ENCODE results near the gene RSPH6A. TPM values are rescaled to one million over a fixed set of nuclear protein-coding genes. Genes with fewer than 3 reads are reported as not detected.

The RSPH6A gene
- total and polyA plus RNA-seq, 2 of the 4 experiments (the other 2 are of a cell fraction) = under 0.01 to 0.09 TPM

DNA sequence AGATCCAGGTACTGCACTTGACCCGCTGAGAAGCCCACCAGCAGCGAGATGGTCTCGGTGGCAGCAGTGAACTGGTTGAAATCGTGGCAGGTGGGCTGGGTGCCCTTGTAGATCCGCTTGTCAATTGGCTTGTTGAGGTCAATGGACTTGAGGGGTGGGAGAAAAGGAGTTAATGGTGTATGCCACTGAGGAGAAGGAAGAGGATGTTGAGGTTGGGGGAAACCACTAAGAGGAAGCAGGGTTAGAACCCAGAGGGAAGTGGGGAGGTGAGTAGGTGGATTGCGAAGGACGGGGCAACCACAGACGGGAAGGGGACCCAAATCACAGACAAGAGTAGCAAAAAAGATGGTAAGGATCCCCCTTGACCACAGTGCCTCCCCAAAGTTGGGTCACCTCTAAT, 24.2 kb downstream of the RSPH6A start:
- no peak overlapping the region for H2BK120ac ChIP-seq (ENCODE audit: low read depth, low read length)
- no peaks in the 10 kb centered on the region for H3K27me3 ChIP-seq (ENCODE audit: control insufficient read depth, insufficient read depth, low read length)
- ATAC-seq (ENCODE audit: low read depth) = no peak
- intact Hi-C loops (cut with micrococcal nuclease) (no loop called here), in situ Hi-C loops (cut with MboI; ENCODE audit: low sequenced_read_pairs) (no loop called here), dilution Hi-C loops (cut with HindIII; ENCODE audit: low sequenced_read_pairs, unreplicated experiment) (no loop called here)
- peaks cover 37% of the 10 kb centered on the region for H3K36me3 ChIP-seq (ENCODE audit: control insufficient read depth, insufficient read depth, low read length)
- no peak overlapping the region for H3K14ac ChIP-seq (replicated peaks; ENCODE audit: low read depth, low read length)
- no peak overlapping the region for H2BK5ac ChIP-seq (ENCODE audit: low read depth, low read length, poor library complexity, severe bottlenecking)
- peak overlapping the region; percentile 14 for H3K23ac ChIP-seq (ENCODE audit: low read depth, low read length)
- H4K91ac ChIP-seq (ENCODE audit: insufficient read depth, low read depth, low read length) = no peak overlapping the region
- no peak overlapping the region for H2BK20ac ChIP-seq (ENCODE audit: low read depth, low read length)
- H3K79me1 ChIP-seq (ENCODE audit: low read depth in 1 of 2, low read length in 2 of 2) = peaks cover 13 to 56% of the 10 kb centered on the region in 2 experiments
- H2BK15ac ChIP-seq (ENCODE audit: low read depth, low read length) = no peak overlapping the region
- BruUV-seq (replicated peaks) = no TSS peak
- no peak for DNase-seq
- H3K18ac ChIP-seq (ENCODE audit: low read depth, low read length) = no peak overlapping the region
- WGBS, 2 experiments (ENCODE audit: extremely low coverage in 2 of 2, insufficient read length in 1 of 2) = 95% methylated on average over 5 of the region's 8 CpGs; no CpG with 5 or more reads in 1 of the 2 experiments
- ChIA-PET CTCF (no interaction called here), POLR2A (ENCODE audit: unreplicated experiment) (no interaction called here)
- H3K4ac ChIP-seq (ENCODE audit: low read depth, low read length) = no peak overlapping the region
- H2AK9ac ChIP-seq (replicated peaks; ENCODE audit: low read depth, low read length, poor library complexity) = peak overlapping the region; percentile 47
- H4K8ac ChIP-seq (ENCODE audit: low read depth in 2 of 2, low read length in 2 of 2) = no peak overlapping the region
- H3K9ac ChIP-seq (ENCODE audit: low read depth, low read length) = no peak overlapping the region
- H3K4me2 ChIP-seq (ENCODE audit: low read depth, low read length) = peak overlapping the region; percentile 98; the same call in 1 of the 2 replicates
- H3K56ac ChIP-seq (ENCODE audit: extremely low read depth, insufficient read depth, low read length) = no peak overlapping the region
- no peak overlapping the region for H2AFZ ChIP-seq (replicated peaks; ENCODE audit: low read length, poor library complexity)
- no peak overlapping the region for H4K5ac ChIP-seq (ENCODE audit: low read depth, low read length)
- H3K4me1 ChIP-seq (ENCODE audit: control insufficient read depth, insufficient read depth, low read length) = peaks cover 6% of the 10 kb centered on the region
- peaks cover 4% of the 10 kb centered on the region; the same call in 1 of the 2 replicates for H4K20me1 ChIP-seq (ENCODE audit: insufficient read depth, low read length)
- H3K9me3 ChIP-seq (ENCODE audit: control insufficient read depth, insufficient read depth, low read length) = no peaks in the 10 kb centered on the region
- no peak overlapping the region for H3K4me3 ChIP-seq (ENCODE audit: insufficient read depth, low read depth, low read length)
- no peak overlapping the region for H2AK5ac ChIP-seq (ENCODE audit: low read depth, low read length)
- no peak overlapping the region for H3K27ac ChIP-seq (ENCODE audit: insufficient read depth, low read length)
- TF ChIP-seq MAFK (IDR thresholded peaks at IDR 0.05; ENCODE audit: low read depth, low read length) (no peak), MAZ (IDR thresholded peaks at IDR 0.05; ENCODE audit: borderline replicate concordance, low read depth, low read length) (no peak), FOS (IDR thresholded peaks at IDR 0.05; ENCODE audit: low read depth, low read length) (no peak), CHD1 (IDR thresholded peaks at IDR 0.05; ENCODE audit: low read depth, low read length) (no peak), RAD21 (IDR thresholded peaks at IDR 0.05; ENCODE audit: low read length) (no peak), BHLHE40 (IDR thresholded peaks at IDR 0.05; ENCODE audit: low read depth, low read length) (no peak), CTCF (conservative IDR thresholded peaks at IDR 0.05; ENCODE audit: low read depth, low read length) (no peak), RCOR1 (IDR thresholded peaks at IDR 0.05; ENCODE audit: insufficient replicate concordance, low read length) (no peak), MXI1 (IDR thresholded peaks at IDR 0.05; ENCODE audit: borderline replicate concordance, low read depth, low read length) (no peak), SMC3 (IDR thresholded peaks at IDR 0.05; ENCODE audit: low read depth, low read length) (no peak), RFX5 (IDR thresholded peaks at IDR 0.05; ENCODE audit: low read depth, low read length) (no peak), NFE2L2 (IDR thresholded peaks at IDR 0.05; ENCODE audit: low read depth, low read length) (no peak), CEBPB (IDR thresholded peaks at IDR 0.05; ENCODE audit: low read depth, low read length) (no peak), POLR2A (IDR thresholded peaks at IDR 0.05; ENCODE audit: low read depth, low read length) (no peak)
- TF ChIP-seq, protein P1, sequence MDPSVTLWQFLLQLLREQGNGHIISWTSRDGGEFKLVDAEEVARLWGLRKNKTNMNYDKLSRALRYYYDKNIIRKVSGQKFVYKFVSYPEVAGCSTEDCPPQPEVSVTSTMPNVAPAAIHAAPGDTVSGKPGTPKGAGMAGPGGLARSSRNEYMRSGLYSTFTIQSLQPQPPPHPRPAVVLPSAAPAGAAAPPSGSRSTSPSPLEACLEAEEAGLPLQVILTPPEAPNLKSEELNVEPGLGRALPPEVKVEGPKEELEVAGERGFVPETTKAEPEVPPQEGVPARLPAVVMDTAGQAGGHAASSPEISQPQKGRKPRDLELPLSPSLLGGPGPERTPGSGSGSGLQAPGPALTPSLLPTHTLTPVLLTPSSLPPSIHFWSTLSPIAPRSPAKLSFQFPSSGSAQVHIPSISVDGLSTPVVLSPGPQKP (IDR thresholded peaks at IDR 0.05; ENCODE audit: borderline replicate concordance, low read depth, low read length) = no peak
- TF ChIP-seq, protein P2, sequence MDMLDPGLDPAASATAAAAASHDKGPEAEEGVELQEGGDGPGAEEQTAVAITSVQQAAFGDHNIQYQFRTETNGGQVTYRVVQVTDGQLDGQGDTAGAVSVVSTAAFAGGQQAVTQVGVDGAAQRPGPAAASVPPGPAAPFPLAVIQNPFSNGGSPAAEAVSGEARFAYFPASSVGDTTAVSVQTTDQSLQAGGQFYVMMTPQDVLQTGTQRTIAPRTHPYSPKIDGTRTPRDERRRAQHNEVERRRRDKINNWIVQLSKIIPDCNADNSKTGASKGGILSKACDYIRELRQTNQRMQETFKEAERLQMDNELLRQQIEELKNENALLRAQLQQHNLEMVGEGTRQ (IDR thresholded peaks at IDR 0.05; ENCODE audit: low read depth, low read length) = no peak
- peaks cover 5% of the 10 kb centered on the region for H3K9me1 ChIP-seq (ENCODE audit: insufficient read depth, low read length)

Measured in IMR-90 (cell line).